ENCODE measurements around the gene ILRUN.
A peak's percentile ranks its signal among the peaks of the same experiment; 100 is the strongest.
"Not testable (repeated sequence)": the region's sequence is repeated elsewhere in the genome, so short reads cannot be mapped to it uniquely, and the experiment has no call there.

The ILRUN gene

DNA sequence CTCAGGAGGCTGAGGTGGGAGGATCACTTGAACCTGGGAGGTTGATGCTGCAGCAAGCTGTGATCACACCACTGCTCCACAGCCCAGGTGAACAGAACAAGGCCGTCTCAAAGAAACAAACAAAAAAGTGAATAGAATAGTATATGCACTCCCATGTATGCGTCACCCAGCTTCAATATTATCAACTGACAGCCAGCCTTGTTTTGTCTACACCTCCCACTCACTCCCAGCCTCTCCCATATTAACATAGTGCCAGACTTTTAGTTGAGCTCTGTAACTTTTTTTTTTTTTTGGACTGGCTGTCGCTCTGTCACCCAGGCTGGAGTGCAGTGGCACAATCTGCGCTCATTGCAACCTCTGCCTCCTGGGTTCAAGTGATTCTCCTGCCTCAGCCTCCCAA is 18.1 kb upstream of the ILRUN start:
- Mint-ChIP-seq H3K4me1 (no peaks in the 10 kb centered on the region), H3K9me3 (no peaks in the 10 kb centered on the region), H3K4me3 (no peak overlapping the region), H3K27me3 (no peaks in the 10 kb centered on the region), H3K27ac (no peak overlapping the region), H3K36me3 (no peaks in the 10 kb centered on the region)

- H3K27me3 Mint-ChIP-seq, H3K4me3 Mint-ChIP-seq, H3K4me1 Mint-ChIP-seq, H3K9me3 Mint-ChIP-seq, H3K27ac Mint-ChIP-seq, H3K36me3 Mint-ChIP-seq: not testable (repeated sequence)
Observed at GRCh38 chr6:34712881-34713280, 16.3 kb upstream of the ILRUN start.

DNA sequence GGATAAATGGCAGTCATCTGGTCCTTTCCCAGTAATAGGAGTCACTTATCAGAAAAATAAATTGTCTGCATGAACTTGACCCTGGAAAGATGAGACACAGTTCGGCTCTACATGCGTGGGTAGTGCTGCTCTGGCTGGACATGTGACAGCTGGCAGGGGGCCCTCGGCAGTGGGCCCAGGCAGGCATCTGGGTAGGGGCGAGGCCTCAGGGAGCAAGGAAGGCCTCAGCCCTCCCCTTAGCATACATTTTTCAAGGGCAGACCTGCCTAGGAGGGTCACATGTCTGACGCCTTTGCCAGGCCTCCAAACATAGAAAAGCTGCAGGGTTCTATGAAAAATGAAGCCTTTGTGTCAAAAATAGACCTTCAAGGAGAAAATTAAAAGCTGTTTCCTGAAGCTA is 12.8 kb upstream of the ILRUN start:
- Mint-ChIP-seq H3K27ac (no peak overlapping the region), H3K27me3 (no peaks in the 10 kb centered on the region), H3K36me3 (no peaks in the 10 kb centered on the region), H3K4me1 (peaks cover 6% of the 10 kb centered on the region), H3K4me3 (no peak overlapping the region), H3K9me3 (no peaks in the 10 kb centered on the region)

DNA sequence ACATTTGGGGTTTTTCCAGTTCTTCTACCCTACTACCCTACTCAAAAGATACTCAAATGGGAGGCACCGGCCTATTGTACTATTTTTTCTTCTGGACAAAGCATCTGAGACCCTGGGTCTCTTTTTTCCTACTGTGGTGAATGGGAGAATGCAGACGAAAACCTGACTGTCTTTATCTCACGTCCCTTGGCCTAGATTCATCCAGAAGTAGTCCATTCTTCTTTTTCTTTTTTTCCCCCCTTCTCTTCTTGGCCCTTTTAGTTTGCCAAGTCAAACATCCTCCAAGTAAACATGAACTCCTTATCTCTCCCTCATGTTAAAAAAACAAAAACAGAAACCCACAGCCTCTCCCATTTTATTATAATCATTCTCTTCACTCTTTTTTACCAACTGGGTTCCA is 8.7 kb upstream of the ILRUN start:
- H3K36me3 Mint-ChIP-seq = no peaks in the 10 kb centered on the region
- no peaks in the 10 kb centered on the region for H3K27me3 Mint-ChIP-seq
- no peaks in the 10 kb centered on the region for H3K9me3 Mint-ChIP-seq
- H3K4me1 Mint-ChIP-seq = peaks cover 6% of the 10 kb centered on the region
- peak overlapping the region; percentile 24 for H3K27ac Mint-ChIP-seq
- H3K4me3 Mint-ChIP-seq = no peak overlapping the region

DNA sequence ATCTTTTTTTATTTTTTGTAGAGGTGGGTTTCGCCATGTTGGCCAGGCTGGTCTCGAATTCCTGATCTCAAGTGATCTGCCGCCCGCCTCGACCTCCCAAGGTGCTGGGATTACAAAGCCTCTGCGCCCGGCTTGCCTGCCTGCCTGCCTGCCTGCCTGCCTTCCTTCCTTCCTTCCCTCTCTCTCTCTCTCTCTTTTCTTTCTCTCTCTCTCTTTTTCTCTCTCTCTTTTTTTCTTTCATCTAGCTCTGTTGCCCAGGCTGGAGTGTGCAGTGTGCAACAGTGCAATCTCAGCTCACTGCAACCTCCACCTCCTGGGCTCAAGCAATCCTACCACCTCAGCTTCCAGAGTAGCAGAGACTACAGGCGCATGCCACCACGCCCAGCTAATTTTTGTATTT is 4.6 kb upstream of the ILRUN start:
- Mint-ChIP-seq H3K36me3 (no peaks in the 10 kb centered on the region), H3K4me1 (peaks cover 12% of the 10 kb centered on the region), H3K4me3 (no peak overlapping the region), H3K27me3 (no peaks in the 10 kb centered on the region), H3K9me3 (no peaks in the 10 kb centered on the region), H3K27ac (peak overlapping the region; percentile 20)

- Mint-ChIP-seq H3K27me3 (no peaks in the 10 kb centered on the region), H3K4me3 (peak overlapping the region; percentile 96), H3K4me1 (peaks cover 35% of the 10 kb centered on the region), H3K9me3 (no peaks in the 10 kb centered on the region), H3K36me3 (peaks cover 2% of the 10 kb centered on the region), H3K27ac (no peak overlapping the region)
Observed at GRCh38 chr6:34697904-34698559, 1.5 kb upstream of the ILRUN start.

GRCh38 chr6:34697544-34697836 is 923 bp upstream of the ILRUN start:
- peak overlapping the region; percentile 96 for H3K27ac Mint-ChIP-seq
- H3K27me3 Mint-ChIP-seq = no peaks in the 10 kb centered on the region
- H3K4me3 Mint-ChIP-seq = peak overlapping the region; percentile 96
- H3K4me1 Mint-ChIP-seq = peaks cover 41% of the 10 kb centered on the region
- H3K36me3 Mint-ChIP-seq = peaks cover 2% of the 10 kb centered on the region
- no peaks in the 10 kb centered on the region for H3K9me3 Mint-ChIP-seq

- peaks cover 49% of the 10 kb centered on the region for H3K4me1 Mint-ChIP-seq
Observed at GRCh38 chr6:34696189-34696738, 303 bp downstream of the ILRUN start.

DNA sequence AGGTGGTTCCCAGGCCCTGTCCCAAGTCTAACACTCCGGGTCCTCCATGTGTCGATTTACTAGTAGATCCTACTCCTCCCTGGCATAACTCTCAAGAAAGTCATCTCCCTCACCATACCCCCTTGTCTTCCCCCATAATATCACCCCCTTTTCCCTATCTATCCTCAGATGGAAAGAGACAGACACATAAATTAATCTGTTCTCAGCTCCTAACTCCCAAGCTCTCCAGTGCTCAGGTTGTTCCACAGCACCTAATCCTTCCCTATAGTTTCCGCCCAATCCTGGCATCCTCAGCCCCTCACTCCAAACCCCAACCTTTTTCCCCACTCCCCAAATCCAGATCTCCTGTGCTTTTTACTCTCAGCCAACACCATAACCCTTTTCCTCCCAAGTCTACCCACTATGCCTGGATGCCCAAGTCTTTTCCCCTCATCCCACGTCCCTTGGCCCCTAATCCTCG is 808 bp downstream of the ILRUN start:
- Mint-ChIP-seq H3K27me3 (no peaks in the 10 kb centered on the region), H3K9me3 (no peaks in the 10 kb centered on the region), H3K4me3 (peak overlapping the region; percentile 96), H3K36me3 (peaks cover 2% of the 10 kb centered on the region), H3K27ac (peak overlapping the region; percentile 94), H3K4me1 (peaks cover 53% of the 10 kb centered on the region)

More at GRCh38 chr6:34696189-34696738, 303 bp downstream of the ILRUN start:
- H3K27me3 Mint-ChIP-seq = no peaks in the 10 kb centered on the region
- peaks cover 2% of the 10 kb centered on the region for H3K36me3 Mint-ChIP-seq
- H3K27ac Mint-ChIP-seq = peak overlapping the region; percentile 94
- H3K9me3 Mint-ChIP-seq = no peaks in the 10 kb centered on the region
- H3K4me3 Mint-ChIP-seq = peak overlapping the region; percentile 96

DNA sequence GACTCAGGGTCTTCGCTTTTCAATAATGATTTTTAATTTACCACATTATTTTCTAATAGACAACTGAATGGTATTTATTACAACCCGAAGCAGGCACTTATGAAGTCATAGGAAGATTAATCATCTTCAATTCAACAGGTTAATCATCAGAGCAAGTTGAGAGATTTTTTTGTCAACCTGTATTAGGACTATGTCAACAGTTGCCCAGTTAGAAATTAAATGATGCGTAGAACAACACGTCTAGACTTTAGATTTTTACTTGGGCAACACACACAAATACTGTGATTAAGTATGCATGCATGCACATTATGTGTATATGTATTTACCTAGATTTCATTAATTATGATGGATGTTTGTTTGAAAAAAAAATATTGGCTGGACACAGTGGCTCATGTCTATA is 4.3 kb downstream of the ILRUN start:
- Mint-ChIP-seq H3K4me3 (no peak overlapping the region), H3K4me1 (peaks cover 68% of the 10 kb centered on the region), H3K27ac (no peak overlapping the region), H3K9me3 (no peaks in the 10 kb centered on the region), H3K36me3 (peaks cover 5% of the 10 kb centered on the region), H3K27me3 (no peaks in the 10 kb centered on the region)

DNA sequence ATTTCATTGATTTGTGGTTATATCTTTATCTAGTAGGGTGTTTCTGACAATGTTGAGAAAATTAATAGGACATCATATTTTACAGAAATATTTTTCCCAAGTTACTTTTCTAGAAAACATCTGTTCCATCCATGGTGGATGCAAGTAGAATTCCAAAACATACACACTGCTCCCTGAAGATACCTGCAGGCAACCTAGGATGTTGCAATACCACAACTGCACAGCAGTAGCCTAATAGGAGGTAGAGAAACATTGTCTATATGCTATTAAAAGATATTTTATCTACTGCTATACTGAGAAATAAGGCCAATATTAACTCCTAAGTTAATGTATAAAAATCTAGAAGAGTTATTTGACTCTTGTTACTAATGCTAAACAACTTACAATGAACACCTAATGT is 6.8 kb downstream of the ILRUN start:
- Mint-ChIP-seq H3K27ac (peak overlapping the region; percentile 23), H3K4me3 (no peak overlapping the region), H3K27me3 (no peaks in the 10 kb centered on the region), H3K36me3 (peaks cover 7% of the 10 kb centered on the region), H3K4me1 (peaks cover 64% of the 10 kb centered on the region), H3K9me3 (no peaks in the 10 kb centered on the region)

DNA sequence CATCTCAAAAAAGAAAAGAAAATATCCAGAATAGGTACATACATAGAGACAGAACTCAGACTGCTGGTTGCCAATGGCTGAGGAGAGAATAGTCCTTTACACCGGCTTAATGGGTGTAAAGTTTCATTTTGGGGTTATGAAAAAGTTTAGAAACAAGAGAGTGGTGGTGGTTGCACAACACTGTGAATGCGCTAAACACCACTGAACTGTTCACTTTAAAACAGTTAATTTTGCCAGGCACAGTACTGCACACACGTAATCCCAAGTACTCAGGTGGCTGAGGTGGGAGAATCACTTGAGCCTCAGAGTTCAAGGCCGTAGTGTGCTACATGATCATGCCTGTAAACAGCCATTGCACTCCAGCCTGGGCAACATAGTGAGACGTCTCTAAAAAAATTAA is 7.6 kb downstream of the ILRUN start:
- Mint-ChIP-seq H3K4me1 (peaks cover 64% of the 10 kb centered on the region), H3K27me3 (no peaks in the 10 kb centered on the region), H3K27ac (no peak overlapping the region), H3K9me3 (no peaks in the 10 kb centered on the region), H3K4me3 (no peak overlapping the region), H3K36me3 (peaks cover 5% of the 10 kb centered on the region)

DNA sequence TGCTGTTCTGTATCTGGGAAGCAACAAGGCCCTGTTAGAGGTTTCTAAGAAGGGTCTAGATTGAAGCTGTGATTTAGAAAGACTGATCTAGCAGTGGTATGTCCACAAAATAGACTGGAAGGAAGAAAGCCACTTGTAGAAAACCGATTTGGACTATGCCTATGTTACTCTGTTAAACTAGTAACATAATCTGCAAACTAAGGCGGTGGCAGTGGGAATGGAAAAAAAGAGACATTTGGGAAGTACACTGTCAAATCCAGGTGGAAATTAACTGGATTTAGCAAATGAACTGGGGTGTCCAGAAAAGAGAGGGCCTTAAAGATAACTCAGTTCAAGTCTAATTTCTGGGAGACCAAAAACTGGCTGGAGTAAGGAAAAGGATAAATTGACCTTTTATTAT is 11.6 kb downstream of the ILRUN start:
- Mint-ChIP-seq H3K36me3 (peaks cover 5% of the 10 kb centered on the region), H3K4me1 (peaks cover 44% of the 10 kb centered on the region), H3K27ac (no peak overlapping the region), H3K27me3 (no peaks in the 10 kb centered on the region), H3K9me3 (no peaks in the 10 kb centered on the region), H3K4me3 (no peak overlapping the region)

- Mint-ChIP-seq H3K36me3 (peaks cover 5% of the 10 kb centered on the region), H3K9me3 (no peaks in the 10 kb centered on the region), H3K27me3 (no peaks in the 10 kb centered on the region), H3K4me3 (no peak overlapping the region), H3K4me1 (peaks cover 43% of the 10 kb centered on the region), H3K27ac (no peak overlapping the region)
Observed at GRCh38 chr6:34684364-34684763, 12.2 kb downstream of the ILRUN start.

DNA sequence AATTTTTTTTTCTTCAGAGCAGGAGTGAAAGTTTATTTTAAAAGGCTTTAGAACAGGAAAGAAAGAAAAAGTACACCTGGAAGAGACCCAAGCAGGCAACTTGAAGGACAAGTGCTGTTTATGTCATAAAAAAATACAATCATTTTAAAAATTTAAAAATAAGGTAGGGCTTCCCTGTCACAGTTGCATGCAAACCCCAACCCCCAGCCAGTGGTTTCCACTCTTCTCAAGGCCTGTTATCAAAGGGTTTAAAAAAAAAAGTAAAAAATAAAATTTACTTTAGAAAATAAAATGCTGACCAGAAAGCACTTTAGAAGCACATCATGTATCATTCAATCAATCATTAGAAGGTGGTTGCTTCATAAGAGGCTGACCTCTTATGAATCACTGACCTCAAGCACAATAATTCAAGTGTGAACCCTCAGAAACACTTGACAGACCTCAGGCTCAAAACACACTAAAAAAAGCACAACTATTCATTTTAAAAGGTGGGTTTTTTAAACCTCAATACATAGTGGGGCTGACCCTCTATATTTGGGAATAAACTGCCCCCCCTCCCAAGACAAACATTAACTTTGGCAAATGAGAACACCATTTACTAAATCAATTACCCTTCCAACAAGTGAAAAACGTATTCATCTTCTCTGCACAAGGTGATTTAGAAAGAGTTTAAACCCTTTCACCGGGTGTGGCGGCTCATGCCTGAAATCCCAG is 15.6 kb downstream of the ILRUN start:
- Mint-ChIP-seq H3K27ac (no peak overlapping the region), H3K27me3 (no peaks in the 10 kb centered on the region), H3K4me3 (no peak overlapping the region), H3K4me1 (peaks cover 51% of the 10 kb centered on the region), H3K36me3 (peaks cover 4% of the 10 kb centered on the region), H3K9me3 (no peaks in the 10 kb centered on the region)

GRCh38 chr6:34680313-34680712 is 16.3 kb downstream of the ILRUN start:
- not testable (repeated sequence) for H3K4me3 Mint-ChIP-seq, H3K27me3 Mint-ChIP-seq, H3K27ac Mint-ChIP-seq, H3K9me3 Mint-ChIP-seq, H3K36me3 Mint-ChIP-seq
- H3K4me1 Mint-ChIP-seq = peaks cover 51% of the 10 kb centered on the region
